H1 (cell line): Measurements from ENCODE around the gene MEX3D. TPM values are rescaled to one million over a fixed set of nuclear protein-coding genes. Genes with fewer than 3 reads are reported as not detected.

Experiments
- ASH2L ChIP-seq: fragments of 200-600, 300-600 bp; sonication (generic); IDR thresholded peaks from one replicate; pipeline ENCODE4 v1.7.1; 2017; ENCODE audit warnings: low read length
- BCL11A ChIP-seq, 2 experiments: IDR thresholded peaks; one replicate each; pipeline ENCODE4 v1.6.1; 2011; ENCODE audit warnings: low read depth in 2 of 2, low read length in 2 of 2, mild to moderate bottlenecking in 2 of 2
- CHD7 ChIP-seq: fragments of 300-600 bp; sonication (generic); IDR thresholded peaks from 2 replicates; pipeline ENCODE4 v1.7.1; 2012; ENCODE audit warnings: low read length, moderate library complexity, mild to moderate bottlenecking, inconsistent platforms; ENCODE audit not compliant: insufficient replicate concordance
- EP300 ChIP-seq, 2 experiments: IDR thresholded peaks; 1 replicate in 1 of 2; 2 replicates in 1 of 2; pipeline ENCODE4 v1.6.1; 2011 to 2012; ENCODE audit warnings: low read depth in 2 of 2, low read length in 2 of 2, mild to moderate bottlenecking in 2 of 2, borderline replicate concordance in 1 of 2, inconsistent platforms in 1 of 2, moderate library complexity in 1 of 2
- JUN ChIP-seq: IDR thresholded peaks from 2 replicates; pipeline ENCODE4 v1.6.1; 2011; ENCODE audit warnings: low read depth, mild to moderate bottlenecking, improper control_type of control experiment, low read length
- POLR2AphosphoS5 ChIP-seq: IDR thresholded peaks from 2 replicates; pipeline ENCODE4 v1.6.1; 2011; ENCODE audit warnings: low read depth, low read length
- RNF2 ChIP-seq: fragments of 200-900, 300-1000 bp; sonication (generic); IDR thresholded peaks from 2 replicates; pipeline ENCODE4 v1.7.1; 2016; ENCODE audit warnings: borderline replicate concordance, low read depth, mild to moderate bottlenecking, antibody characterized with exemption, low read length; ENCODE audit not compliant: poor library complexity, severe bottlenecking; ENCODE audit errors: missing control alignments
- SAP30 ChIP-seq: fragments of 300-600 bp; sonication (generic); IDR thresholded peaks from 2 replicates; pipeline ENCODE4 v1.7.1; 2012; ENCODE audit warnings: low read length, moderate library complexity, mild to moderate bottlenecking, inconsistent platforms; ENCODE audit not compliant: insufficient read depth, insufficient replicate concordance
- TCF12 ChIP-seq: IDR thresholded peaks from 2 replicates; pipeline ENCODE4 v1.6.1; 2011; ENCODE audit warnings: low read depth, mild to moderate bottlenecking, low read length
- polyA plus RNA-seq, 7 experiments: library from polyadenylated mRNA; depleted of rRNA in 3 of 7; stranded (reverse) in 5 of 7; unstranded in 2 of 7; fragments of >200 nt in 5 of 7; fragments of 200-250 nt in 2 of 7; gene quantifications; 1 replicate in 5 of 7; 2 replicates in 1 of 7; 4 replicates in 1 of 7; pipeline versions ENCODE4 v1.2.1 to v1.2.3, GENCODE V29; 2011 to 2013; ENCODE audit warnings: missing spikeins in 2 of 7, mixed read lengths in 2 of 7
- total RNA-seq: library from RNA; stranded (reverse); fragmentation: NEBNext Ultra II Directional; extraction: Animal tissue kit (Norgen Biotek cat#: 25700); gene quantifications from 2 replicates; pipeline ENCODE4 v1.2.1, GENCODE V29; 2021

MEX3D gene
- total and polyA plus RNA-seq, 2 of the 8 experiments (the other 6 are each of a cell fraction or from before 2014, with no cell fraction given) = 20.8 to 78.8 TPM

GRCh38 chr19:1605236-1606137 lies 37.4 kb upstream of the MEX3D start, which contains the start of gene UQCR11 (continued):
- TF ChIP-seq CHD7 (no peak), TCF12 (no peak), POLR2AphosphoS5 (peak; percentile 49), ASH2L (peak; percentile 78), JUN (no peak), RNF2 (no peak), SAP30 (peak; percentile 88), EP300 (IDR thresholded peaks at IDR 0.05; ENCODE audit: borderline replicate concordance in 1 of 2, low read depth in 2 of 2, low read length in 2 of 2) (no peak), BCL11A (IDR thresholded peaks at IDR 0.05; ENCODE audit: low read depth in 2 of 2, low read length in 2 of 2) (no peak)
